ENCODE results near the gene MRPL58. TPM values are rescaled to one million over a fixed set of nuclear protein-coding genes. Genes with fewer than 3 reads are reported as not detected.
"Not testable (repeated sequence)": the region's sequence is repeated elsewhere in the genome, so short reads cannot be mapped to it uniquely, and the experiment has no call there.

MRPL58 gene
- total and polyA plus RNA-seq, 4 donors = 13.0 to 35.5 (median 25.8) TPM

DNA sequence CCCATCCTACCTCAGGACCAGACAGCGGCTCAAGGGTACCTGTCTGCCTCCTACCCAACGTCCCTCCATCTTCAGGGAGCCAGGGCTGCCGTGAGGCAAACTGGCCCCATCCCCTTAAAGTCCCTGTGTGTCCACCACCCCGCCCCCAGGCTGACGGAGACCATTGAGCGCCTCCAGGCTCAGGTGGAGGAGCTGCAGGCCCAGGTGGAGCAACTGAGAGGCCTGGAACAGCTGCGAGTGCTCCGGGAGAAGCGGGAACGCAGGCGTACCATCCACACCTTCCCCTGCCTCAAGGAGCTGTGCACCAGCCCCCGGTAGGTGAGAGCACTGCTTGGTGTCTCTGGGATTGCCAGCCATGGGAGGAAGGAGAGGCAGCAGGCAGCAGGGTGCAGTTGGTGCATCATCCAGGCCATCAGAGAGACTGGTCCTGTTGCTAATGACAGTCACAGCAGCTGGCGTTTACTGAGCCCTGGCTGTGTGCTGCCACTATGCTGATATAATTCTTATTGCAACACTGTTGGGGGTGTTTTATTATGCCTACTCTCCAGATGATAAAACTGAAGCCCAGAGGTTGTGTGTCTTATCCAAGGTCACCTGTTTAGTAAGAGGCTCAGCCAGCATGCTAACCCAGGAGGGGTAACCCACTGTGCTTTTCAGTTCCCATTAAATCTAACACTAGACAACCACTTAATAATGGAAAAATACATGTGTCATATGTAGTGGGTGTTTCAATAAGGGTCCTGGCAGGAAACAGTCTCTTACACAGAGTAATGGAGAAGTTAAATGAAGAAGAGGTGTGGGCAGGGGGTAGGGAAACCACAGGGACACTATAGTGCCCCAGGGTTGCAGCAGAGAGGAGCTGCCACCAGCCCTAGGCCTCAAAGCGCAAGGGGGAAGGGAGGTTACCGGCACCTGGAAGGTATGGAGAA lies 10.3 kb upstream of the MRPL58 start:
- no peak for DNase-seq (ENCODE audit: low read depth in 4 of 6, low spot score in 6 of 6)
- H3K4me1 ChIP-seq (ENCODE audit: control insufficient read depth, insufficient read depth, low read length) = no peaks in the 10 kb centered on the region
- H3K4me3 ChIP-seq (ENCODE audit: low read depth, low read length) = no peak overlapping the region
- H3K36me3 ChIP-seq (ENCODE audit: control insufficient read depth, insufficient read depth, low read length) = peaks cover 72% of the 10 kb centered on the region
- no peak overlapping the region for H3K27ac ChIP-seq (ENCODE audit: low read depth, low read length)
- 99% methylated on average over 13 of the region's 15 CpGs for WGBS (ENCODE audit: insufficient coverage)
- H3K9me3 ChIP-seq (ENCODE audit: control insufficient read depth, insufficient read depth, low read length) = no peaks in the 10 kb centered on the region
- H3K27me3 ChIP-seq (ENCODE audit: control insufficient read depth, insufficient read depth, low read length) = no peaks in the 10 kb centered on the region

DNA sequence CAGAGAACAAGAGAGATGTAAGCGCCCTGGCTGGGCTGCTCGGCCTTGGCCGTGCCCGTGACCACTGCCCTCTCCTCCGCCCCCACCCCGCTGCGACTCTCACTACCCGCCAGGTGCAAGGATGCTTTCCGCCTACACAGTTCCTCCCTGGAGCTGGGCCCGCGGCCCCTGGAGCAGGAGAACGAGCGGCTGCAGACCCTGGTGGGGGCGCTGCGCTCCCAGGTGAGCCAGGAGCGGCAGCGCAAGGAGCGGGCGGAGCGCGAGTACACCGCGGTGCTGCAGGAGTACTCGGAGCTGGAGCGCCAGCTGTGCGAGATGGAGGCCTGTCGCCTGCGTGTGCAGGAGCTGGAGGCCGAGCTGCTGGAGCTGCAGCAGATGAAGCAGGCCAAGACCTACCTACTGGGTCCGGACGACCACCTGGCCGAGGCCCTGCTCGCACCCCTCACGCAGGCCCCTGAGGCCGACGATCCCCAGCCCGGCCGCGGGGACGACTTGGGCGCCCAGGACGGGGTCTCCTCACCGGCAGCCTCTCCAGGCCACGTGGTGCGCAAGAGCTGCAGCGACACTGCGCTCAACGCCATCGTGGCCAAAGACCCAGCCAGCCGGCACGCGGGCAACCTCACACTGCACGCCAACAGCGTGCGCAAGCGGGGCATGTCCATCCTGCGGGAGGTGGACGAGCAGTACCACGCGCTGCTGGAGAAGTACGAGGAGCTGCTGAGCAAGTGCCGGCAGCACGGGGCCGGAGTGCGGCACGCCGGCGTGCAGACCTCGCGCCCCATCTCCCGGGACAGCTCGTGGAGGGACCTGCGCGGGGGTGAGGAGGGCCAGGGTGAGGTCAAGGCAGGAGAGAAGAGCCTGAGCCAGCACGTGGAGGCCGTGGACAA lies 9.2 kb upstream of the MRPL58 start:
- Histone ChIP-seq H3K36me3 (ENCODE audit: control insufficient read depth, insufficient read depth, low read length) (peaks cover 74% of the 10 kb centered on the region), H3K27ac (ENCODE audit: low read depth, low read length) (no peak overlapping the region), H3K27me3 (ENCODE audit: control insufficient read depth, insufficient read depth, low read length) (no peaks in the 10 kb centered on the region), H3K9me3 (ENCODE audit: control insufficient read depth, insufficient read depth, low read length) (no peaks in the 10 kb centered on the region), H3K4me3 (ENCODE audit: low read depth, low read length) (no peak overlapping the region), H3K4me1 (ENCODE audit: control insufficient read depth, insufficient read depth, low read length) (no peaks in the 10 kb centered on the region)
- no peak for DNase-seq (ENCODE audit: low read depth in 4 of 6, low spot score in 6 of 6)
- WGBS (ENCODE audit: insufficient coverage) = 82% methylated on average over 74 of the region's 76 CpGs

DNA sequence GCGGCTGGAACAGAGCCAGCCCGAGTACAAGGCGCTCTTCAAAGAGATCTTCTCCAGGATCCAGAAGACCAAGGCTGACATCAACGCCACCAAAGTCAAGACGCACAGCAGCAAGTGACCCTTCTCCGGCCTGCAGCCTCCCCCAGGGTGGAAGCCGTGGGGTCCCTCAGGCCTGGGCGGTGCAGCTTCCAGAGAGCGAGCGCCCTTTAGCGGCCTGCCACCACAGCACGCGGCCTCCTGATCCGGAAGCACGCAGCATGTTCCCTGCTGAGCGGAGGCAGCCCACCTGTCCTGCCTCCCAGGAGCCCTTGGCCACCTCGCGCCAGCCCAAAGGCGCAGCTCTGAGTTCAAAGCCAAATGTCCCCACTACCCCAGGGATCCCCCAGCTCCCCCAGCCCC lies 8.5 kb upstream of the MRPL58 start:
- Histone ChIP-seq H3K4me1 (ENCODE audit: control insufficient read depth, insufficient read depth, low read length) (no peaks in the 10 kb centered on the region), H3K27me3 (ENCODE audit: control insufficient read depth, insufficient read depth, low read length) (no peaks in the 10 kb centered on the region), H3K4me3 (ENCODE audit: low read depth, low read length) (no peak overlapping the region), H3K27ac (ENCODE audit: low read depth, low read length) (no peak overlapping the region), H3K9me3 (ENCODE audit: control insufficient read depth, insufficient read depth, low read length) (no peaks in the 10 kb centered on the region), H3K36me3 (ENCODE audit: control insufficient read depth, insufficient read depth, low read length) (peaks cover 74% of the 10 kb centered on the region)
- no peak for DNase-seq (ENCODE audit: low read depth in 4 of 6, low spot score in 6 of 6)
- WGBS (ENCODE audit: insufficient coverage) = 95% methylated on average over 17 of the region's 19 CpGs

DNA sequence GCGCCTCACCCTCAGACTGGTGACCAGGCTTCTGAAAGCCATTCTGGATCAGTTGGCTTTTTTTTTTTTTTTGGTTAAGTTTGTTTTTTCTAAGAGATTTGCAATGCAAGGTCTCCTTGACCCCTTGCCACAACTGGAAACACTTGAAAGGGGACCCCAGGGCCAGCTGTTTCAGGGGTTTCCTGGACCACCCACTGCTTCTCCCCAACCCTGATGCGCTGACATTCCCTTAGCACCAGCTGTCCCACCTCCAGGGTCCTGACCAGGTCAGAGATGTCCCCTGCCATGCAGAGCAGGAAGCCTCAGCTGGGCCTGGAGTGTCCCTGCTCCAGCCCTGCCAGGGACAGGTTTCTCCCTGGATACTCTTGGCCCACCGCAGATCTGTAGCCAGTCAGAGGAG lies 8.1 kb upstream of the MRPL58 start:
- no peak for DNase-seq (ENCODE audit: low read depth in 4 of 6, low spot score in 6 of 6)
- Histone ChIP-seq H3K27ac (ENCODE audit: low read depth, low read length) (no peak overlapping the region), H3K4me3 (ENCODE audit: low read depth, low read length) (no peak overlapping the region), H3K36me3 (ENCODE audit: control insufficient read depth, insufficient read depth, low read length) (peaks cover 71% of the 10 kb centered on the region), H3K9me3 (ENCODE audit: control insufficient read depth, insufficient read depth, low read length) (no peaks in the 10 kb centered on the region), H3K27me3 (ENCODE audit: control insufficient read depth, insufficient read depth, low read length) (no peaks in the 10 kb centered on the region), H3K4me1 (ENCODE audit: control insufficient read depth, insufficient read depth, low read length) (no peaks in the 10 kb centered on the region)
- WGBS (ENCODE audit: insufficient coverage) = 94% methylated on average over 2 of the region's 3 CpGs

DNA sequence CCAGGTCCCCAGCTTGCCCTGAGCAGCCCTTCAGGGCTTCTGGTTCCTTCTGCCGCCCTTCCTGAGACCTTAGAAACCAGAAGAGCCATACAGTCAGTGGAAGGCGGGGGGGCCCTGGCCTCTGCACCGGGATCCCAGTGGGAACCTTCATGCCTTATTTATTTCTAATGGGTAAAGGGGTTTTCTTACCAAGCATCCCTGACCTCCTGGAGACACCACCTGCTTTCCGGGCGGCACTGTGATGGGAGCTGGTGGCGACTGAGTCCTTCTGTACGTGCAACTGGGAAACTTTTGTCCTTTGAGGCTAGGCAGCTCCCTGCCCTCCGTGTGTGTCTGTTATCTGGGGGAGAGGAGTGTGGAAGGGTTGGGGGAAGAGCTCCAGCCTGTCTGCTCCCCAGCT lies 7.2 kb upstream of the MRPL58 start:
- H3K27ac ChIP-seq (ENCODE audit: low read depth, low read length) = no peak overlapping the region
- DNase-seq (ENCODE audit: low read depth in 4 of 6, low spot score in 6 of 6) = no peak
- H3K9me3 ChIP-seq (ENCODE audit: control insufficient read depth, insufficient read depth, low read length) = no peaks in the 10 kb centered on the region
- H3K27me3 ChIP-seq (ENCODE audit: control insufficient read depth, insufficient read depth, low read length) = no peaks in the 10 kb centered on the region
- 93% methylated on average over 3 of the region's 8 CpGs for WGBS (ENCODE audit: insufficient coverage)
- H3K4me3 ChIP-seq (ENCODE audit: low read depth, low read length) = no peak overlapping the region
- no peaks in the 10 kb centered on the region for H3K4me1 ChIP-seq (ENCODE audit: control insufficient read depth, insufficient read depth, low read length)
- H3K36me3 ChIP-seq (ENCODE audit: control insufficient read depth, insufficient read depth, low read length) = peaks cover 63% of the 10 kb centered on the region

DNA sequence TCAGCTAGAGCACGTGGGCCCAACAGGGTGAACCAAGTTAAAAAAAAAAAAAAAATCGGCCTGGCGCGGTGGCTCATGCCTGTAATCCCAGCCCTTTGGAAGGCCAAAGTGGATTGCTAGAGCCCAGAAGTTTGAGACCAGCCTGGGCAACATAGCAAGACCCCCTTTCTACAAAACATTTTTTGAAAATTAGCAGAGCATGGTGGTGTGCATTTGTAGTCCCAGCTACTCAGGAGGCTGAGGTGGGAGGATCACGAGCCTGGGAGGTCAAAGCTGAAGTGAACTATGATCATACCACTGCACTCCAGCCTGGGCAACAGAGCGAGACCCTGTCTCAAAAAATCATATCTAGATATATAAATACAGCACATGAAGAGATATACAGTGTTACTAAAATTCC lies 6.4 kb upstream of the MRPL58 start:
- H3K9me3 ChIP-seq (ENCODE audit: control insufficient read depth, insufficient read depth, low read length); H3K27me3 ChIP-seq (ENCODE audit: control insufficient read depth, insufficient read depth, low read length); H3K27ac ChIP-seq (ENCODE audit: low read depth, low read length); H3K4me3 ChIP-seq (ENCODE audit: low read depth, low read length); DNase-seq (ENCODE audit: low read depth in 4 of 6, low spot score in 6 of 6); H3K4me1 ChIP-seq (ENCODE audit: control insufficient read depth, insufficient read depth, low read length): not testable (repeated sequence)
- H3K36me3 ChIP-seq (ENCODE audit: control insufficient read depth, insufficient read depth, low read length) = peaks cover 58% of the 10 kb centered on the region
- WGBS (ENCODE audit: insufficient coverage) = 100% methylated on average over 2 of the region's 6 CpGs

DNA sequence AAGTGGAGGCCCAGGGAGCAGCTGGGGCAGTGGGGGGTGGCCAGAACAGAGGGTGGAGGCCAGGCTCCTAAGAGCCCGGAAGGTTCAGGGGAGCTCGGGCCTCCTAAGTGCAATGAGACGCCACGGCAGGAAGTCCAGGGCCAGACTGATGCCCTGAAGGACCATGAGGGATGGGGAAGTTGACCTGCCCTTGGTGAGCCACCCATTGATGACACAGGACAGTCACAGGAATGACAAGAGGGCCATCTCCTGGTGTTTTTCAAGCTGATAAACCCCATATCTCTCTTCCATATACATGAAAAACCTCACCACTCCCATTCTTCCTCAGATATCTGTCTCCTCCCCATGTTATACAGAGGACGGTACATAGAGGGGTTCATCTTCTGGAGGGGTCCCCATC lies 5.8 kb upstream of the MRPL58 start:
- DNase-seq (ENCODE audit: low read depth in 4 of 6, low spot score in 6 of 6) = no peak
- Histone ChIP-seq H3K27ac (ENCODE audit: low read depth, low read length) (no peak overlapping the region), H3K9me3 (ENCODE audit: control insufficient read depth, insufficient read depth, low read length) (no peaks in the 10 kb centered on the region), H3K27me3 (ENCODE audit: control insufficient read depth, insufficient read depth, low read length) (no peaks in the 10 kb centered on the region), H3K36me3 (ENCODE audit: control insufficient read depth, insufficient read depth, low read length) (peaks cover 52% of the 10 kb centered on the region), H3K4me3 (ENCODE audit: low read depth, low read length) (no peak overlapping the region), H3K4me1 (ENCODE audit: control insufficient read depth, insufficient read depth, low read length) (peaks cover 6% of the 10 kb centered on the region)
- WGBS (ENCODE audit: insufficient coverage) = 85% methylated on average over 3 of the region's 5 CpGs

DNA sequence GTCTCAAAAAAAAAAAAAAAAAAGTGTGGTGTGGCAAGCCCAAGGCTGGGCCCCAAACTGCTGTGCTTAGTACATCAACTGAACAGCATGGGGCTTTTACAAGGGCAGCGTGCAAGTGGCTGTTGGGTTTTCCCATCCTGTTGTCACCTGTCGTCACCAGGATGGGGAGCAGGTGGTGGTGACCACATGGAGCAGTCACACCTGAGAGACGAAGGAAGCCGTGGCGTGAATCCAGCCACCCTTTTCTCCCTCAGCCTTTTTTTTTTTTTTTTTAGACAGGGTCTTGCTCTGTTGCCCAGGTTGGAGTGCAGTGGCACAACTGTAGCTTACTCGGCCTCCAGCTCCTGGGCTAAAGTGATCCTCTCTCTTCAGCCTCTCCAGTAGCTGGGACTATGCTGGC lies 4.1 kb upstream of the MRPL58 start:
- WGBS (ENCODE audit: insufficient coverage) = 79% methylated on average over 4 of the region's 6 CpGs
- H3K27ac ChIP-seq (ENCODE audit: low read depth, low read length) = no peak overlapping the region
- DNase-seq (ENCODE audit: low read depth in 4 of 6, low spot score in 6 of 6) = no peak

DNA sequence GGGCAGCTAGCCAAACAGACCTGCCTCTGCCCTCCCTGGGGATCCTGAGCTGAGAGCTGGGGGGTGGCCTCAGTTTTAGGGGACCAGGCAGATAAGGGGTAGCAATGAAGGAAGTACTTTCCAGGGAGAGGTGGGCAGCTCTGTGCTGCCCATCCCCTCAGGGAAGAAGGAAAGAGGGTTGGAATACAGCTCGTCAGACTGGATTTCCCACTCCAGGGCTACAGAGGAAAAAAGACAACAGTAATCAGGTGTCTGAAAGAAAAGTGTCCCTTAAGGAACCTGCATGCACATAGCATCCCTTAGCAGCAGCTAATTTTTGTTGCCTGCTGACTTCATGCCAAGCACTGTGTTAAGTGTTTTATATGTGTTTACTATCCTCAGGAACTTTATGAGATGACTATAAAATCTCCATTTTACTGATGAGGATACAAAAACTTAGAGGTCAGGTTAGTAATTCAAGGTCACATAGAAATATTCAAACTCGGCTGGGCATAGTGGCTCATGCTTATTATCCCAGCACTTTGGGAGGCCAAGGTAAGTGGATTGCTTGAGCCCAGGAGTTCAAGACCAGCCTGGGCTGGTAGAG lies 3.2 kb upstream of the MRPL58 start:
- DNase-seq (ENCODE audit: low read depth in 4 of 6, low spot score in 6 of 6) = no peak
- H3K4me1 ChIP-seq (ENCODE audit: control insufficient read depth, insufficient read depth, low read length) = peaks cover 13% of the 10 kb centered on the region
- peaks cover 26% of the 10 kb centered on the region for H3K36me3 ChIP-seq (ENCODE audit: control insufficient read depth, insufficient read depth, low read length)
- H3K27me3 ChIP-seq (ENCODE audit: control insufficient read depth, insufficient read depth, low read length) = no peaks in the 10 kb centered on the region
- no peak overlapping the region for H3K27ac ChIP-seq (ENCODE audit: low read depth, low read length)
- H3K9me3 ChIP-seq (ENCODE audit: control insufficient read depth, insufficient read depth, low read length) = no peaks in the 10 kb centered on the region
- H3K4me3 ChIP-seq (ENCODE audit: low read depth, low read length) = no peak overlapping the region
- WGBS (ENCODE audit: insufficient coverage) = 67% methylated on average over 1 of the region's 2 CpGs

More for the DNA sequence above, 4.1 kb upstream of the MRPL58 start:
- Histone ChIP-seq H3K4me1 (ENCODE audit: control insufficient read depth, insufficient read depth, low read length) (peaks cover 13% of the 10 kb centered on the region), H3K36me3 (ENCODE audit: control insufficient read depth, insufficient read depth, low read length) (peaks cover 35% of the 10 kb centered on the region), H3K9me3 (ENCODE audit: control insufficient read depth, insufficient read depth, low read length) (no peaks in the 10 kb centered on the region), H3K27me3 (ENCODE audit: control insufficient read depth, insufficient read depth, low read length) (no peaks in the 10 kb centered on the region), H3K4me3 (ENCODE audit: low read depth, low read length) (no peak overlapping the region)

Measured in spinal cord (tissue), 10 donors.